ENCODE measurements around the gene CCDC188. TPM values are rescaled to one million over a fixed set of nuclear protein-coding genes. Genes with fewer than 3 reads are reported as not detected.

The CCDC188 gene
- total and polyA plus RNA-seq, 2 donors (not counting 1 experiment from before 2014, with no cell fraction given), result not detected

DNA sequence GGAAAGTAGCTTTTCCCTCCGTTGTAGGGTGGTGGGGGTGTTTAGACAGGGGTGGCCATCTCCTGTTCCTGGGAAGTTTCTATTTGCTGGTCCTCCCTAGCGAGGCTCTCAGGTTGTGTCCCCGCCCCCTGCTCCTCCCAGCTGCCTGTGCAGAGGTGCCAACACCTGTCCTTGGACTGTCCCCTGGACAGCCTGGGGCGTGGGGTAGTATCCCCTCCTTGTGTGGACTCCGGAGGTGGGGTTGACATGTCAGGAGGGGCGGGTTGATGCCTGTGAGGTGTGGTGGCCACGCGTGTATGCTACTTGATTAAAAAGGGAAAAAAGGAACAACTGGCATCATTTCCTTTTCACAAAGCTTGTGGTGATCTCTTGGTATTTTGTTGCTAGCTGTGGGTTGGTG lies 49.2 kb downstream of the CCDC188 start:
- H4K20me1 ChIP-seq (ENCODE audit: control insufficient read depth, insufficient read depth, low read length, poor library complexity, severe bottlenecking), result no peaks in the 10 kb centered on the region
- H3K4me1 Mint-ChIP-seq, result peaks cover 5% of the 10 kb centered on the region
- TF ChIP-seq, protein P1, sequence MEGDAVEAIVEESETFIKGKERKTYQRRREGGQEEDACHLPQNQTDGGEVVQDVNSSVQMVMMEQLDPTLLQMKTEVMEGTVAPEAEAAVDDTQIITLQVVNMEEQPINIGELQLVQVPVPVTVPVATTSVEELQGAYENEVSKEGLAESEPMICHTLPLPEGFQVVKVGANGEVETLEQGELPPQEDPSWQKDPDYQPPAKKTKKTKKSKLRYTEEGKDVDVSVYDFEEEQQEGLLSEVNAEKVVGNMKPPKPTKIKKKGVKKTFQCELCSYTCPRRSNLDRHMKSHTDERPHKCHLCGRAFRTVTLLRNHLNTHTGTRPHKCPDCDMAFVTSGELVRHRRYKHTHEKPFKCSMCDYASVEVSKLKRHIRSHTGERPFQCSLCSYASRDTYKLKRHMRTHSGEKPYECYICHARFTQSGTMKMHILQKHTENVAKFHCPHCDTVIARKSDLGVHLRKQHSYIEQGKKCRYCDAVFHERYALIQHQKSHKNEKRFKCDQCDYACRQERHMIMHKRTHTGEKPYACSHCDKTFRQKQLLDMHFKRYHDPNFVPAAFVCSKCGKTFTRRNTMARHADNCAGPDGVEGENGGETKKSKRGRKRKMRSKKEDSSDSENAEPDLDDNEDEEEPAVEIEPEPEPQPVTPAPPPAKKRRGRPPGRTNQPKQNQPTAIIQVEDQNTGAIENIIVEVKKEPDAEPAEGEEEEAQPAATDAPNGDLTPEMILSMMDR (IDR thresholded peaks at IDR 0.05), result no peak
- TF ChIP-seq EZH2 (IDR thresholded peaks at IDR 0.05; ENCODE audit: borderline replicate concordance, insufficient read depth, low read depth, low read length, poor library complexity, severe bottlenecking), result no peak
- intact Hi-C loops (cut with micrococcal nuclease), result no loop called here
- no peak for ATAC-seq (ENCODE audit: low read depth)
- no peak overlapping the region for H3K27ac ChIP-seq (ENCODE audit: low read length in 2 of 2)
- no peak overlapping the region for H3K4me2 ChIP-seq (replicated peaks; ENCODE audit: low read depth, low read length, poor library complexity, severe bottlenecking)
- no peak overlapping the region for H3K4me3 Mint-ChIP-seq
- H3K9me3 Mint-ChIP-seq (ENCODE audit: insufficient read depth), result no peaks in the 10 kb centered on the region
- no peak for DNase-seq
- H3K27ac Mint-ChIP-seq, result no peak overlapping the region
- H3K79me2 ChIP-seq (ENCODE audit: control insufficient read depth, insufficient read depth, low read length), result no peaks in the 10 kb centered on the region
- no peaks in the 10 kb centered on the region for H3K27me3 Mint-ChIP-seq
- no peak overlapping the region for H3K4me3 ChIP-seq (ENCODE audit: control extremely low read depth in 1 of 5, extremely low read depth in 1 of 5, insufficient read depth in 1 of 5, low read depth in 2 of 5, low read length in 4 of 5)
- 67% methylated on average over 7 of the region's 8 CpGs for WGBS (ENCODE audit: insufficient coverage)
- ChIA-PET POLR2A (no interaction called here), CTCF (no interaction called here)
- H3K27me3 ChIP-seq (replicated peaks in 1 of 4; ENCODE audit: control extremely low read depth in 1 of 4, control insufficient read depth in 3 of 4, insufficient read depth in 4 of 4, low read length in 3 of 4), result no peaks in the 10 kb centered on the region
- H3K9ac ChIP-seq (ENCODE audit: low read length), result no peak overlapping the region
- H2AFZ ChIP-seq (ENCODE audit: insufficient read depth, low read depth, low read length, poor library complexity, severe bottlenecking), result no peak overlapping the region
- H3K36me3 ChIP-seq (replicated peaks in 1 of 2; ENCODE audit: control extremely low read depth in 1 of 2, control insufficient read depth in 1 of 2, extremely low read depth in 1 of 2, insufficient read depth in 2 of 2, low read length in 1 of 2), result peaks cover 2 to 19% of the 10 kb centered on the region in 2 experiments
- H3K4me1 ChIP-seq (ENCODE audit: control insufficient read depth in 2 of 2, insufficient read depth in 2 of 2, low read length in 2 of 2), result no peaks in the 10 kb centered on the region
- no peaks in the 10 kb centered on the region for H3K9me3 ChIP-seq (ENCODE audit: control extremely low read depth in 1 of 3, control insufficient read depth in 2 of 3, insufficient read depth in 1 of 3, low read length in 2 of 3)

DNA sequence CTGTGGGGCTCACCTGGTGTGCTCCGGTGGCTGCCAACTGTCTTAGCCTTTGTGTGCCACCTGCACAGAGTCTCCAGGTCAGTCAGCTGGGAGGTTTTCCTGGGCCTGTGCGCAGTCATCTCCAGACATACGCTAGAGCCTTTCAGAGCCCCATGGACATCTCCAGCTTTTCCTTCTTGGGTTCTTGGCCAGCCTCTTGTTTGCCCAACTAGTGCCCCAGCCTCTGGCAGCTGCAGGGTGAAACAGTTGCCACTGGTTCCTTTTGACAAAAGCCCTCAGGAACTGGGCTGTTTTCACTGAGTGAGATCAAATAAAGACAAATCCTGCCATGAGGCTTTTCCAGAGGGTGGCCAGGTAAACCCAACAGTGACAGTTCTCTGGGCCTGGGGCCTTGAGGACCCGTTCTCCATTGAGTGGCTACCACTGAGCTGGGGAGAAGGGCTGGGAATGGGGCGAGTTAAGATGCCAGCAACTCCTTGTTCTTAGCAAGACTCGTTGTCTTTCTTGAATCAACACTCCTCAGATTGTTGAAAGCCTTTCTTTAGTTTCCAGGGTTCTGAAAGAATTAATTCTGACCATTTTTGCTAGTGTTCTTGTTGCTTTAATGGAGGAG lies 51.6 kb downstream of the CCDC188 start:
- ATAC-seq (ENCODE audit: low read depth) (no peak), DNase-seq (no peak)
- 97% methylated on average over 6 of the region's 6 CpGs for WGBS (ENCODE audit: insufficient coverage)
- ChIA-PET POLR2A (no interaction called here), CTCF (no interaction called here)
- Histone ChIP-seq H3K4me2 (replicated peaks; ENCODE audit: low read depth, low read length, poor library complexity, severe bottlenecking) (no peak overlapping the region), H3K4me1 (ENCODE audit: control insufficient read depth in 2 of 2, insufficient read depth in 2 of 2, low read length in 2 of 2) (no peaks in the 10 kb centered on the region), H2AFZ (ENCODE audit: insufficient read depth, low read depth, low read length, poor library complexity, severe bottlenecking) (no peak overlapping the region), H3K27ac (ENCODE audit: low read length in 2 of 2) (no peak overlapping the region), H3K9me3 (ENCODE audit: control extremely low read depth in 1 of 3, control insufficient read depth in 2 of 3, insufficient read depth in 1 of 3, low read length in 2 of 3) (no peaks in the 10 kb centered on the region), H3K36me3 (replicated peaks in 1 of 2; ENCODE audit: control extremely low read depth in 1 of 2, control insufficient read depth in 1 of 2, extremely low read depth in 1 of 2, insufficient read depth in 2 of 2, low read length in 1 of 2) (peaks cover 2 to 27% of the 10 kb centered on the region in 2 experiments), H3K79me2 (ENCODE audit: control insufficient read depth, insufficient read depth, low read length) (no peaks in the 10 kb centered on the region), H4K20me1 (ENCODE audit: control insufficient read depth, insufficient read depth, low read length, poor library complexity, severe bottlenecking) (no peaks in the 10 kb centered on the region), H3K27me3 (replicated peaks in 1 of 4; ENCODE audit: control extremely low read depth in 1 of 4, control insufficient read depth in 3 of 4, insufficient read depth in 4 of 4, low read length in 3 of 4) (no peaks in the 10 kb centered on the region), H3K9ac (ENCODE audit: low read length) (no peak overlapping the region), H3K4me3 (ENCODE audit: control extremely low read depth in 1 of 5, extremely low read depth in 1 of 5, insufficient read depth in 1 of 5, low read depth in 2 of 5, low read length in 4 of 5) (no peak overlapping the region)
- TF ChIP-seq, protein P1 (IDR thresholded peaks at IDR 0.05), result no peak
- TF ChIP-seq EZH2 (IDR thresholded peaks at IDR 0.05; ENCODE audit: borderline replicate concordance, insufficient read depth, low read depth, low read length, poor library complexity, severe bottlenecking), result no peak
- no peaks in the 10 kb centered on the region for H3K27me3 Mint-ChIP-seq
- no peaks in the 10 kb centered on the region for H3K9me3 Mint-ChIP-seq (ENCODE audit: insufficient read depth)
- intact Hi-C loops (cut with micrococcal nuclease), result no loop called here
- no peak overlapping the region for H3K4me3 Mint-ChIP-seq
- peaks cover 5% of the 10 kb centered on the region for H3K4me1 Mint-ChIP-seq
- no peak overlapping the region for H3K27ac Mint-ChIP-seq

Small RNA genes lying within 50 kb of the gene (small RNA-seq; reads per million reads assigned to genes)
- gene MIR6816 (ENCODE audit: insufficient read length, low read depth, low replicate concordance), result not detected
- not detected for gene RF00599 (ENCODE audit: insufficient read length, low read depth, low replicate concordance)

Other genes starting within 250 kb of the CCDC188 start
- gene COMT, start 209.3 kb downstream of the CCDC188 start, total RNA-seq, result 32.6 and 36.1 TPM in 2 replicates
- 58.3 and 70.6 TPM in 2 replicates for gene COMT, start 209.3 kb downstream of the CCDC188 start, polyA plus RNA-seq
- gene TXNRD2, start 209.2 kb downstream of the CCDC188 start, total RNA-seq, result 36.2 and 39.0 TPM in 2 replicates
- gene TXNRD2, start 209.2 kb downstream of the CCDC188 start, polyA plus RNA-seq, result 22.7 and 24.8 TPM in 2 replicates
- 6.7 and 8.4 TPM in 2 replicates for gene ARVCF, start 134.2 kb downstream of the CCDC188 start, total RNA-seq
- gene ARVCF, start 134.2 kb downstream of the CCDC188 start, polyA plus RNA-seq, result 2.2 and 2.5 TPM in 2 replicates
- 75.5 and 81.1 TPM in 2 replicates for gene TANGO2, start 129.9 kb downstream of the CCDC188 start, total RNA-seq
- 41.6 and 75.6 TPM in 2 replicates for gene TANGO2, start 129.9 kb downstream of the CCDC188 start, polyA plus RNA-seq
- 43.2 and 46.6 TPM in 2 replicates for gene DGCR8, start 70.8 kb downstream of the CCDC188 start, total RNA-seq
- gene DGCR8, start 70.8 kb downstream of the CCDC188 start, polyA plus RNA-seq, result 19.6 and 24.2 TPM in 2 replicates
- gene RANBP1, start 35.0 kb downstream of the CCDC188 start, total RNA-seq, result 62.7 and 67.0 TPM in 2 replicates
- 77.6 and 102 TPM in 2 replicates for gene RANBP1, start 35.0 kb downstream of the CCDC188 start, polyA plus RNA-seq
- 88.7 and 95.7 TPM in 2 replicates for gene TRMT2A, start 33.8 kb downstream of the CCDC188 start, total RNA-seq
- 144 and 147 TPM in 2 replicates for gene TRMT2A, start 33.8 kb downstream of the CCDC188 start, polyA plus RNA-seq
- 91.5 and 96.9 TPM in 2 replicates for gene ZDHHC8, start 19.3 kb downstream of the CCDC188 start, total RNA-seq
- gene ZDHHC8, start 19.3 kb downstream of the CCDC188 start, polyA plus RNA-seq, result 82.8 and 94.4 TPM in 2 replicates
- 0.42 and 0.51 TPM in 2 replicates for gene RTN4R, start 117.3 kb upstream of the CCDC188 start, total RNA-seq
- 0.79 and 0.92 TPM in 2 replicates for gene RTN4R, start 117.3 kb upstream of the CCDC188 start, polyA plus RNA-seq
- gene DGCR6L, start 169.0 kb upstream of the CCDC188 start, total RNA-seq, result 20.5 and 21.2 TPM in 2 replicates
- 24.3 and 33.4 TPM in 2 replicates for gene DGCR6L, start 169.0 kb upstream of the CCDC188 start, polyA plus RNA-seq
- gene ZNF74, start 243.1 kb upstream of the CCDC188 start, total RNA-seq, result 11.6 and 13.0 TPM in 2 replicates
- 8.8 and 11.6 TPM in 2 replicates for gene ZNF74, start 243.1 kb upstream of the CCDC188 start, polyA plus RNA-seq